SH-SY5Y (cell line): Measurements from ENCODE around the gene OSGIN1.

ENCODE experiments used
- GATA2 ChIP-seq: IDR thresholded peaks from 2 replicates; pipeline ENCODE4 v1.6.1; 2011; ENCODE audit warnings: mild to moderate bottlenecking, low read depth, low read length
- GATA3 ChIP-seq: IDR thresholded peaks from 2 replicates; pipeline ENCODE4 v1.6.1; 2011; ENCODE audit warnings: low read depth, mild to moderate bottlenecking, low read length, moderate library complexity

DNA sequence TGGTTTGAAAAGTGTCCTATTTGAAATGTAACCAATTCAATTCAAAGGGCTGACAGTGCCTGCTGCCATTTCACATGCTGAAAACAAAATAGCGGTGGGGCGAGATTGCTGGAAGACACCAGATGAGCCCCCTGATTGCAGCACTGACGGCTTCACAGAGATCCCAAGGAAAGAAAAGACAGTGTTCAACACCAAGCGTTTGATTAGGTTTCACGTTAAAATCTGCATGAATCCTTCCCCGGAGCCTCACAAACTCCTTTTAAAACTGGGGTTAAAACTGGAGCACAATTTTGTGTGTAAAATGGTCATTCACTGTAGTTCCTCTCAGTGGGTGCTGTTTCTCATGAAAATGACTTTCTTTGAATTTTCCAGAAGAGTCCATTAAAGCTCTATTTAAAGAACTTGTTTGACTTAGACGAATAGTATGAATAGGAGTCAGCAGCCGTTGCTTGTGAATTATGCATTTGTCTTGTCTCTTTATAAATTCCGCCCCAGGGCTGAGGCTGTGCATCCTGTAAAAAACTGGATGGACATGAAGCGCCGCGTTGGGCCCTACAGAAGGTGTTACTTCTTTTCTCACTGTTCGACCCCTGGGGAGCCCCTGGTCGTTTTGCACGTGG lies 45.3 kb upstream of the OSGIN1 start:
- TF ChIP-seq GATA2, result no peak
- no peak for TF ChIP-seq GATA3
